H1 (cell line): Measurements from ENCODE around the gene FIG4. TPM values are rescaled to one million over a fixed set of nuclear protein-coding genes. Genes with fewer than 3 reads are reported as not detected.

Experiments used
- CTCF ChIA-PET: fragments of 300-600 bp; sonication (Branson Sonifier 250); formaldehyde crosslinking; loops from one replicate; lab custom pipeline; 2021; ENCODE audit not compliant: partially characterized antibody; lab: Charles Lee
- POLR2A ChIA-PET: fragments of 300-600 bp; sonication (Branson Sonifier 250); formaldehyde crosslinking; loops from one replicate; lab custom pipeline; 2021; ENCODE audit warnings: inconsistent platforms; ENCODE audit not compliant: partially characterized antibody; lab: Charles Lee
- DNase-seq, 2 experiments: peaks; one replicate each; pipeline versions ENCODE4 v3.0.0 to v3.0.0-alpha.2; 2010 to 2022; ENCODE audit warnings: low spot score in 2 of 2, low read depth in 1 of 2, mixed read lengths in 1 of 2
- FAIRE-seq: peaks from 2 replicates; lab custom pipeline; 2011; peaks lifted over from hg19 to GRCh38; lab: Jason Lieb, UNC
- H2AFZ ChIP-seq: 2 replicates; pipeline ENCODE4 v1.8.1; 2012; ENCODE audit warnings: low read length, inconsistent platforms
- H2AK5ac ChIP-seq: 2 replicates; pipeline ENCODE4 v1.6.1; 2013; ENCODE audit warnings: low read depth, low read length
- H2BK120ac ChIP-seq: replicated peaks from 2 replicates; pipeline ENCODE3; 2013; ENCODE audit warnings: low read depth, low read length, inconsistent platforms
- H2BK12ac ChIP-seq: 2 replicates; pipeline ENCODE4 v1.6.1; 2013; ENCODE audit warnings: low read depth, low read length
- H2BK15ac ChIP-seq: 2 replicates; pipeline ENCODE4 v1.6.1; 2013; ENCODE audit warnings: low read length
- H2BK20ac ChIP-seq: 2 replicates; pipeline ENCODE4 v1.6.1; 2013; ENCODE audit warnings: low read length
- H2BK5ac ChIP-seq: 2 replicates; pipeline ENCODE4 v1.6.1; 2013; ENCODE audit warnings: low read depth, low read length
- H3K14ac ChIP-seq: 2 replicates; pipeline ENCODE4 v1.6.1; 2013; ENCODE audit warnings: inconsistent platforms; ENCODE audit not compliant: insufficient read length
- H3K18ac ChIP-seq: 2 replicates; pipeline ENCODE4 v1.6.1; 2013; ENCODE audit warnings: low read length; ENCODE audit errors: extremely low read depth
- H3K23ac ChIP-seq: 2 replicates; pipeline ENCODE4 v1.6.1; 2013; ENCODE audit warnings: inconsistent platforms; ENCODE audit not compliant: insufficient read length
- H3K23me2 ChIP-seq: 2 replicates; pipeline ENCODE4 v1.6.1; 2013; ENCODE audit warnings: low read depth, low read length
- H3K27ac ChIP-seq: 2 replicates; pipeline ENCODE4 v1.6.1; 2011; ENCODE audit warnings: low read depth, low read length, inconsistent platforms
- H3K27me3 ChIP-seq, 4 experiments: replicated peaks in 1 of 4; 1 replicate in 1 of 4; 2 replicates in 3 of 4; pipeline versions ENCODE4 v1.6.1 to v1.8.1; 2011 to 2013; ENCODE audit warnings: low read length in 3 of 4, mild to moderate bottlenecking in 3 of 4, inconsistent platforms in 2 of 4, mixed read lengths in 2 of 4, moderate library complexity in 1 of 4; ENCODE audit not compliant: control insufficient read depth in 3 of 4, insufficient read depth in 3 of 4; ENCODE audit errors: extremely low read depth in 1 of 4
- H3K36me3 ChIP-seq, 4 experiments: 2 replicates each; pipeline versions ENCODE4 v1.6.1 to v1.8.1; 2011 to 2013; ENCODE audit warnings: mild to moderate bottlenecking in 4 of 4, low read length in 3 of 4, moderate library complexity in 2 of 4, control low read depth in 1 of 4, inconsistent platforms in 1 of 4; ENCODE audit not compliant: insufficient read depth in 4 of 4, control insufficient read depth in 2 of 4
- H3K4ac ChIP-seq: replicated peaks from 2 replicates; pipeline ENCODE3; 2013; ENCODE audit warnings: low read length, low read depth, mixed read lengths, inconsistent platforms; ENCODE audit not compliant: insufficient read length
- H3K4me1 ChIP-seq, 4 experiments: replicated peaks in 1 of 4; 1 replicate in 1 of 4; 2 replicates in 3 of 4; pipeline versions ENCODE4 v1.6.1 to v1.8.1; 2011 to 2013; ENCODE audit warnings: low read length in 3 of 4, inconsistent platforms in 2 of 4, mixed read lengths in 1 of 4; ENCODE audit not compliant: insufficient read depth in 4 of 4, control insufficient read depth in 3 of 4
- H3K4me2 ChIP-seq, 2 experiments: 2 replicates each; pipeline versions ENCODE4 v1.6.1 to v1.8.1; 2011 to 2013; ENCODE audit warnings: low read depth in 2 of 2, low read length in 2 of 2, control low read depth in 1 of 2, inconsistent platforms in 1 of 2, mild to moderate bottlenecking in 1 of 2; ENCODE audit not compliant: insufficient read depth in 1 of 2
- H3K4me3 ChIP-seq, 4 experiments: fragments of 200-600, 300-600 bp in 1 of 4; sonication (generic), shearing (Covaris generic), sonication (Bioruptor Twin) in 1 of 4; 2 replicates each; pipeline versions ENCODE4 v1.5.1 to v1.8.1; 2011 to 2016; ENCODE audit warnings: low read length in 4 of 4, low read depth in 3 of 4, control low read depth in 2 of 4, inconsistent platforms in 2 of 4, mild to moderate bottlenecking in 2 of 4, mixed read lengths in 1 of 4, moderate library complexity in 1 of 4; ENCODE audit not compliant: insufficient read depth in 2 of 4; ENCODE audit errors: extremely low read depth in 1 of 4
- H3K56ac ChIP-seq: replicated peaks from 2 replicates; pipeline ENCODE3; 2013; ENCODE audit warnings: low read depth, mild to moderate bottlenecking, mixed read lengths, low read length, inconsistent platforms; ENCODE audit not compliant: insufficient read length
- H3K79me1 ChIP-seq: 2 replicates; pipeline ENCODE4 v1.6.1; 2013; ENCODE audit warnings: low read depth, low read length, control low read depth
- H3K79me2 ChIP-seq, 2 experiments: 2 replicates each; pipeline versions ENCODE4 v1.6.1 to v1.8.1; 2012 to 2013; ENCODE audit warnings: low read length in 2 of 2, mild to moderate bottlenecking in 2 of 2, inconsistent platforms in 1 of 2; ENCODE audit not compliant: insufficient read depth in 2 of 2, control insufficient read depth in 1 of 2
- H3K9ac ChIP-seq, 4 experiments: replicated peaks in 1 of 4; 1 replicate in 1 of 4; 2 replicates in 3 of 4; pipeline versions ENCODE4 v1.6.1 to v1.8.1; 2011 to 2013; ENCODE audit warnings: low read depth in 3 of 4, low read length in 3 of 4, control low read depth in 2 of 4, mild to moderate bottlenecking in 2 of 4, moderate library complexity in 2 of 4, inconsistent platforms in 1 of 4; ENCODE audit errors: extremely low read depth in 1 of 4
- H3K9me3 ChIP-seq, 2 experiments: 2 replicates each; pipeline versions ENCODE4 v1.6.1 to v1.8.1; 2012 to 2013; ENCODE audit warnings: mild to moderate bottlenecking in 2 of 2, moderate library complexity in 2 of 2, control low read depth in 1 of 2, inconsistent platforms in 1 of 2, low read depth in 1 of 2, low read length in 1 of 2, mixed read lengths in 1 of 2; ENCODE audit not compliant: insufficient read depth in 2 of 2
- H4K20me1 ChIP-seq, 2 experiments: replicated peaks in 1 of 2; 2 replicates each; pipeline versions ENCODE3 to v1.8.1; 2011 to 2013; ENCODE audit warnings: inconsistent platforms in 2 of 2, low read length in 2 of 2, mild to moderate bottlenecking in 1 of 2; ENCODE audit not compliant: insufficient read depth in 2 of 2, control insufficient read depth in 1 of 2
- H4K5ac ChIP-seq: 2 replicates; pipeline ENCODE4 v1.6.1; 2013; ENCODE audit warnings: low read length, low read depth, mixed read lengths, inconsistent platforms; ENCODE audit not compliant: insufficient read length
- H4K8ac ChIP-seq: 2 replicates; pipeline ENCODE4 v1.8.0; 2013; ENCODE audit warnings: mild to moderate bottlenecking, moderate library complexity, low read length, inconsistent platforms; ENCODE audit not compliant: insufficient read depth; ENCODE audit errors: extremely low read depth
- H4K91ac ChIP-seq: replicated peaks from 2 replicates; pipeline ENCODE3; 2013; ENCODE audit warnings: low read length, mixed read lengths, inconsistent platforms; ENCODE audit not compliant: insufficient read length
- ASH2L ChIP-seq: fragments of 200-600, 300-600 bp; sonication (generic); IDR thresholded peaks from one replicate; pipeline ENCODE4 v1.7.1; 2017; ENCODE audit warnings: low read length
- WGBS, 2 experiments: shearing (Covaris generic) in 1 of 2; methylation state at CpG; one replicate each; pipeline versions ENCODE4 v1.1.6 to v1.1.7; 2013 to 2015; ENCODE audit warnings: low lambda C conversion rate in 2 of 2, mixed read lengths in 2 of 2, inconsistent platforms in 1 of 2, low coverage in 1 of 2, missing lambda C conversion rate in 1 of 2; ENCODE audit not compliant: insufficient replicate concordance in 2 of 2, insufficient coverage in 1 of 2, insufficient read length in 1 of 2; ENCODE audit errors: extremely low coverage in 1 of 2, missing lambda C conversion rate in 1 of 2; 5-methylcytosine and 5-hydroxymethylcytosine counted together
- polyA plus RNA-seq, 7 experiments: library from polyadenylated mRNA; depleted of rRNA in 3 of 7; stranded (reverse) in 5 of 7; unstranded in 2 of 7; fragments of >200 nt in 5 of 7; fragments of 200-250 nt in 2 of 7; gene quantifications; 1 replicate in 5 of 7; 2 replicates in 1 of 7; 4 replicates in 1 of 7; pipeline versions ENCODE4 v1.2.1 to v1.2.3, GENCODE V29; 2011 to 2013; ENCODE audit warnings: missing spikeins in 2 of 7, mixed read lengths in 2 of 7
- total RNA-seq: library from RNA; stranded (reverse); fragmentation: NEBNext Ultra II Directional; extraction: Animal tissue kit (Norgen Biotek cat#: 25700); gene quantifications from 2 replicates; pipeline ENCODE4 v1.2.1, GENCODE V29; 2021

The FIG4 gene
- total and polyA plus RNA-seq, 2 of the 8 experiments (the other 6 are each of a cell fraction or from before 2014, with no cell fraction given), result 11.8 to 21.9 TPM

DNA sequence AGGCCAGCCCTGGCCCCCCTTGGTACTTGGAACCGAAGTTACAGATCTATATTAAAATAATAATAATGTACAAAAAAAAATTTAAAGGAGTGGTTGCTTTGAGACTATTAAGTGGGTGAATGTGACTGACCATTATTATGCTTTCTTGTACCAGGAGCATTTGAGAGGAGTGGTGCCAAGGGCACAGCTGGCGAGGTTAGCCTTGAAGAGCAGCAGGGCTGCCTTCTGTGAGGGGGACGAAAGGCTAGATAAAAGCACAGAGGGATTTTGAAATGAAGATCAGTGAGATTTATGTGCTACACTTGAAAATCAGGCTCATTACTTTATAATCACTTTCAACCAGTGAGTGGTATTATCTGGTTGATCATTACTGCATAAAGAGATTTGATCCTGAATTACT lies 48.6 kb downstream of the FIG4 start:
- Histone ChIP-seq H3K9me3 (no peaks in the 10 kb centered on the region), H4K5ac (no peak overlapping the region), H2BK12ac (no peak overlapping the region), H4K8ac (no peak overlapping the region), H3K4ac (no peak overlapping the region), H3K4me2 (no peak overlapping the region), H3K27me3 (peaks cover 0 to 1% (median 0%) of the 10 kb centered on the region in 4 experiments; a peak in 1 of 7 replicates), H3K79me2 (no peaks in the 10 kb centered on the region), H3K9ac (no peak overlapping the region), H3K18ac (no peak overlapping the region), H2AFZ (no peak overlapping the region), H4K20me1 (no peaks in the 10 kb centered on the region), H3K27ac (no peak overlapping the region), H3K4me1 (peaks cover 4 to 16% (median 12%) of the 10 kb centered on the region in 4 experiments; a peak in 6 of 7 replicates), H3K79me1 (no peaks in the 10 kb centered on the region), H3K4me3 (no peak overlapping the region), H3K56ac (no peak overlapping the region), H2BK120ac (no peak overlapping the region), H3K36me3 (peaks cover 0 to 7% (median 0%) of the 10 kb centered on the region in 4 experiments; a peak in 4 of 8 replicates), H2AK5ac (no peak overlapping the region), H4K91ac (no peak overlapping the region), H3K23ac (no peak overlapping the region), H2BK15ac (no peak overlapping the region), H2BK5ac (no peak overlapping the region), H3K23me2 (no peaks in the 10 kb centered on the region), H2BK20ac (no peak overlapping the region), H3K14ac (no peak overlapping the region)
- FAIRE-seq, result no peak
- DNase-seq, result no peak
- 83% methylated on average over 3 of the region's 3 CpGs; no CpG with 5 or more reads in 1 of the 2 experiments for WGBS, 2 experiments
- ChIA-PET CTCF (interaction anchor here (0.6 to 1.0 kb wide), 2 partner anchors 56 to 374 kb away, joined by 3 read pairs; no protein-coding TSS in a partner anchor), POLR2A (no interaction called here)
- no peak for TF ChIP-seq ASH2L
